ENCODE results near the gene PRRT4. TPM values are rescaled to one million over a fixed set of nuclear protein-coding genes. Genes with fewer than 3 reads are reported as not detected.
A peak's percentile ranks its signal among the peaks of the same experiment; 100 is the strongest.

The PRRT4 gene
- total RNA-seq, 1 experiment from 2014 or later: 0.91 TPM

GRCh38 chr7:128356546-128357216 is 4.8 kb downstream of the PRRT4 start:
- DNase-seq (ENCODE audit: low read depth): no peak
- in situ Hi-C loops (cut with HindIII; ENCODE audit: low pct_unique_long_range_greater_than_20kb, low sequenced_read_pairs): no loop called here

- DNase-seq (ENCODE audit: low read depth): no peak
- in situ Hi-C loops (cut with HindIII; ENCODE audit: low pct_unique_long_range_greater_than_20kb, low sequenced_read_pairs): no loop called here
Measured at GRCh38 chr7:128353610-128354009, 7.9 kb downstream of the PRRT4 start.

GRCh38 chr7:128353189-128353588 is 8.3 kb downstream of the PRRT4 start:
- DNase-seq (ENCODE audit: low read depth): no peak
- in situ Hi-C loops (cut with HindIII; ENCODE audit: low pct_unique_long_range_greater_than_20kb, low sequenced_read_pairs): no loop called here

DNA sequence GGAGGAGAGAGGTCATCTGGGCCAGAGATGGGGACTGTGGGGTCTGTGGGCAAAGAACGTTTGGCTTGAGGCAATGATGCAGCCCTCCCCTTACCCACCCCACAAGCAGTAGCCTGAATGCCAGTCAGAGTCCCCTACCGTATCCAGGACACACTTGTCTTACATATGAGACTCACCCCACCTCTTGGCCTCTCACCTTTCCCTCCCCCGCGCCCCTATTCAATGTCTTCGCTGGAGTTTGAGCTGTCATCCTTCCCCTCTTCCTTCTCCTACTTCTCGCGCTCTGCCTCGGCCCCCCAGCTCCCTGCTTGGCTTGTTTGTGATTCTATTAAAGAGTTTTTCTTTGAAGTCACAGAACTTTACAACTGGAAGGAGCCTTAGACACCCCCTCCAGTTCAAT is 8.9 kb downstream of the PRRT4 start:
- in situ Hi-C loops (cut with HindIII; ENCODE audit: low pct_unique_long_range_greater_than_20kb, low sequenced_read_pairs): no loop called here
- DNase-seq (ENCODE audit: low read depth): no peak

DNA sequence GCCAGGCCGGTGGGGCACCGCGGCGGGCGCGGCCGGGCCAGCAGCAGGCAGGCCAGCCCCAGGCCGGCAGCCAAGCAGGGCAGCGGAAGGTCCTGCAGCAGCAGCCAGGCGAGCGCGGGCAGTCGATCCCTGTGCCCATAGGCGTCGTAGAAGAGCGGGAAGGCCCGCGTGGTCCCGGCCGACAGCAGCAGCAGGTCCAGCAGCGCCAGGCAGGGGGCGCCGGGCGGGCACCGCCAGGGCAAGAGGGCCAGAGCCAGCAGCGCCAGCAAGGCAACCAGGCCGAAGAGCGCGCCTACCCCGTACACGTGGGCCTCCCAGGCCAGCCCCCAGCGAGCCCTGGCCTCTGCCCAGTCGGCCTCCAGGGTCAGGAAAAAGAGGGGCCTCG is 9.3 kb downstream of the PRRT4 start:
- in situ Hi-C loops (cut with HindIII; ENCODE audit: low pct_unique_long_range_greater_than_20kb, low sequenced_read_pairs): no loop called here
- no peak for DNase-seq (ENCODE audit: low read depth)

- in situ Hi-C loops (cut with HindIII; ENCODE audit: low pct_unique_long_range_greater_than_20kb, low sequenced_read_pairs): no loop called here
- no peak for DNase-seq (ENCODE audit: low read depth)
Measured at GRCh38 chr7:128351296-128352152, 10.0 kb downstream of the PRRT4 start.

- in situ Hi-C loops (cut with HindIII; ENCODE audit: low pct_unique_long_range_greater_than_20kb, low sequenced_read_pairs): no loop called here
- DNase-seq (ENCODE audit: low read depth): no peak
Measured at GRCh38 chr7:128350708-128351295, 10.7 kb downstream of the PRRT4 start.

GRCh38 chr7:128349466-128349825 is 12.0 kb downstream of the PRRT4 start:
- DNase-seq (ENCODE audit: low read depth): no peak
- in situ Hi-C loops (cut with HindIII; ENCODE audit: low pct_unique_long_range_greater_than_20kb, low sequenced_read_pairs): no loop called here

- DNase-seq (ENCODE audit: low read depth): no peak
- in situ Hi-C loops (cut with HindIII; ENCODE audit: low pct_unique_long_range_greater_than_20kb, low sequenced_read_pairs): no loop called here
Measured at GRCh38 chr7:128347647-128348097, 13.8 kb downstream of the PRRT4 start.

GRCh38 chr7:128344431-128344774 is 17.1 kb downstream of the PRRT4 start:
- in situ Hi-C loops (cut with HindIII; ENCODE audit: low pct_unique_long_range_greater_than_20kb, low sequenced_read_pairs): no loop called here
- DNase-seq (ENCODE audit: low read depth): no peak

GRCh38 chr7:128343554-128344430 is 17.7 kb downstream of the PRRT4 start, which contains the start of gene RBM28:
TSS of gene RBM28 (minus strand) at chr7:128343908. CDS start at chr7:128343793, 115 bp downstream.
- in situ Hi-C loops (cut with HindIII; ENCODE audit: low pct_unique_long_range_greater_than_20kb, low sequenced_read_pairs): no loop called here
- DNase-seq (ENCODE audit: low read depth): peak; percentile 86

DNA sequence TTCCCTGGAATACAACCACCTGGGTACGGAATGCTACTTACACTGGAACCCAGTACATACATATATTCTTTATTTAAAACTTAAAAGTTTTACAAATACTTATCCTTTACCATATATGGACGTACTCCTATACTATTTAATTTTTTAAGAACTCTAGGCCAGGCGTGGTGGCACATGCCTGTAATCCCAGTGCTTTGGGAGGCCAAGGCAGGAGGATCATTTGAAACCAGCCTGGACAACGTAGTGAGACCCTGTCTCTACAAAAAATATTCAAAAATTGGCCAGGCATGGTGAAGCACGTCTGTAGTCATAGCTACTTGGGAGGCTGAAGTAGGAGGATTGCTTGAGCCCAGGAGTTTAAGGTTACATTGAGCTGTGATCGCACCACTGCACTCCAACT is 19.8 kb downstream of the PRRT4 start:
- in situ Hi-C loops (cut with HindIII; ENCODE audit: low pct_unique_long_range_greater_than_20kb, low sequenced_read_pairs): no loop called here

DNA sequence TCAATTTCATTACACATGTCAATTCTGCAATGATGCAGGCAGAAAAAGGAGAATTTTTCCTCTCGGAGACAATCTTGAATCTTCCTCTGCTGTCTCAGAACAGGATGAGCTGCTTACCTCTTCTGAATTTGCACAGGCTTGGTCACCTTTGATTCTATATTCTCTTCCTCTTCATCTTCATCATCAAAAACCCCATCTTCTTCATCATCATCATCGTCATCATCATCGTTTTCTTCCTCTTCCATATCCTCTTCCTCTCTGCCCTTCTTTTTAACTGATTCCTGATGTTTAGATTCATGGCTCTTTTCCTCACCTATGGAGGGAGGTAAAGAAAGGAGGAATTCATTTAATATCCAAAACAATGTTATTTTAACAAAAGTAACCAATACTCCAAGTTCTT is 25.8 kb downstream of the PRRT4 start:
- in situ Hi-C loops (cut with HindIII; ENCODE audit: low pct_unique_long_range_greater_than_20kb, low sequenced_read_pairs): no loop called here
- no peak for DNase-seq (ENCODE audit: low read depth)

More for the DNA sequence above, 19.8 kb downstream of the PRRT4 start:
- no peak for DNase-seq (ENCODE audit: low read depth)

DNA sequence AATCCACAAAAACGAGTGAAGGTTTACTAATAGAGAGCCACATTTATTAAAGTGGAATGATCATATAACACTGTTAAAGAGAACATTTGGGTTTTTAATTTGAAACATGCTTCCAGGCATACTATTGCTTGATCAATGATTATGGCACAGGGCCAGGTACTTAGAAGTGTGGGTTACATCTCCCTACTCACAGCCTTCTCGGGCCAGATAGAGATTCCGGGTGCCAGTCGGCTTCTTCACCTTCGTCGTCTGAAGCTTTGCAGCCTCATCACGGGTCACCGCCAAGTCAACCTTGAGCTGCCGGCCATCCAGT is 37.2 kb downstream of the PRRT4 start:
- in situ Hi-C loops (cut with HindIII; ENCODE audit: low pct_unique_long_range_greater_than_20kb, low sequenced_read_pairs): no loop called here
- no peak for DNase-seq (ENCODE audit: low read depth)

GRCh38 chr7:128323459-128324367 is 37.8 kb downstream of the PRRT4 start:
- in situ Hi-C loops (cut with HindIII; ENCODE audit: low pct_unique_long_range_greater_than_20kb, low sequenced_read_pairs): no loop called here
- DNase-seq (ENCODE audit: low read depth): no peak

DNA sequence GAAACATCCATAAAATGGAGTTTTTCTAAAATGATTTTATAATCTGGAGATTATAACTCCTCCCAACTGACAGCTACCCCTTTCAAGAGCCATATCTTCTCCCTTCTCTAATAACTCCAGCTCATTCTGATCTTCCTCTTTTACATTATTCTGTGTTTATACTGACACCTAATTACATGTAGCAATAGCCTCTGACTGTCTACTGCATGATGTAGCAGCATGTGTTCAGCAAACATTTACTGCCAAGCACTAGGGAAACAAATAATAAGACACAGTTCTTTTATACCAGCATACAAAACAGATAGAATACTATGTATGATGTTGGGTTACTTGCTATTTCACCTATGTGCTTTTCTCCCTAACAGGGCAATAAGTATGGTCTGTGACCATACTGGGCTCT is 38.5 kb downstream of the PRRT4 start:
- in situ Hi-C loops (cut with HindIII; ENCODE audit: low pct_unique_long_range_greater_than_20kb, low sequenced_read_pairs): no loop called here
- DNase-seq (ENCODE audit: low read depth): no peak

DNA sequence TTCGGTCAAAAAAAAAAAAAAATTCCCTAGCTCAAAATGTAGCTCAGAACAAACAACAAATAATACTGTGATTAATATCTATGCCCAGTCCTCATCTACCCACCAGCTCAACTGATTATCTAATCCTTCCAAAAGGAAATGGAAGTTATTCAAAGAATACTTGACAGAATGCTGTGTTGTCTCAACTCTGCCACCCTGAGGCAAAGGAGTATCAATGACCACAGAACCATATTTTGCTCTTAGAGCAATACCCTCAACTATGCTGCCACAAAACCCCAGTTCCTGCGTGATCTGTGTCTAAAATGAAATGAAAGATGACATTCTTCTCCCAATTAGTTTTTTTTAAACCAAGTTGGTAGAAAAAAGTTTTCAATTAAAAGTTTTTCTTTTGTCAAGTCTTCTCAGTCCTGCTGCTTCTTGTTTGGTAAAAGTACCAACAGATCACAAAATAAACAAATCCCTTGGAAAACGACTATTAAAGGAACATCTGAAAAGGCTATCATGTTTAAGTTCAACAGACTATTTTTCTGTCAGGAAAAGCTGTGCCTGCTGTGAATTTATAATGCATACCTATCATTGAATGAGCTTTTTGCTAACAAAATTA is 39.3 kb downstream of the PRRT4 start:
- in situ Hi-C loops (cut with HindIII; ENCODE audit: low pct_unique_long_range_greater_than_20kb, low sequenced_read_pairs): no loop called here
- peak; percentile 8 for DNase-seq (ENCODE audit: low read depth)

Data from Caki2 (cell line).